ENCODE data around the gene USP9X.

USP9X gene

DNA sequence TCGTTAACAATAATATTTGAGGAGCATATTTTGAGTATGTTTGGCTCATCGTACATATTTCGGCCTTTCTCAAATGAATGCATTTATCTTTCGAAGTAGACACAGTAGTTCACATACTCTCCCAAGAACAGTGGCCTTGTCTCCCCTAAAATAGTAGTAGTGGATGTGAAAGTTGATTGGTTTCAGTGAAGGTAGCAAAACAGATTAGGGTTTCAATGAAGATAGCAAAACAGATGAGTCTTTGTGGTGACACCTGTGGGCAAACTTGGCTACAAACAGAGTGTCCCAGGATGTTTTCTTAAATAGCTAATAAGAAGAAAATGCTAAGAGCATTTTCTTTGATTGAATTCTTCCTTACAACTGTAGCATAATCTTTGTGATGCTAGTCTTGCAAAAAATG lies 67.0 kb downstream of the USP9X start:
- Histone ChIP-seq H3K27ac (ENCODE audit: insufficient read depth in 1 of 2, low read depth in 1 of 2, low read length in 2 of 2, poor library complexity in 1 of 2, severe bottlenecking in 2 of 2) (no peak overlapping the region), H3K9me3 (ENCODE audit: control extremely low read depth in 1 of 5, control insufficient read depth in 4 of 5, insufficient read depth in 2 of 5, low read depth in 1 of 5, low read length in 4 of 5) (no peaks in the 10 kb centered on the region), H3K4me3 (ENCODE audit: control insufficient read depth in 1 of 7, extremely low read depth in 1 of 7, insufficient read depth in 4 of 7, low read depth in 2 of 7, low read length in 6 of 7) (no peak overlapping the region), H3K4me1 (ENCODE audit: control extremely low read depth in 1 of 4, control insufficient read depth in 4 of 4, insufficient read depth in 4 of 4, low read length in 3 of 4) (no peaks in the 10 kb centered on the region), H3K36me3 (ENCODE audit: control insufficient read depth in 4 of 4, insufficient read depth in 4 of 4, low read length in 3 of 4) (peaks cover 0 to 54% (median 22%) of the 10 kb centered on the region in 4 experiments), H3K27me3 (replicated peaks in 2 of 5; ENCODE audit: control insufficient read depth in 4 of 5, insufficient read depth in 5 of 5, low read length in 4 of 5) (peaks cover 0 to 7% (median 0%) of the 10 kb centered on the region in 5 experiments)
- WGBS (ENCODE audit: insufficient coverage), result no CpG with 5 or more reads among the region's 4 CpGs
- DNase-seq, result no peak
- POLR2A ChIA-PET, result no interaction called here
- CTCF ChIA-PET, result interaction anchor here (1.0 to 2.2 kb wide), 2 partner anchors 9 to 12 kb away, joined by 3 to 6 read pairs; no protein-coding TSS in a partner anchor

DNA sequence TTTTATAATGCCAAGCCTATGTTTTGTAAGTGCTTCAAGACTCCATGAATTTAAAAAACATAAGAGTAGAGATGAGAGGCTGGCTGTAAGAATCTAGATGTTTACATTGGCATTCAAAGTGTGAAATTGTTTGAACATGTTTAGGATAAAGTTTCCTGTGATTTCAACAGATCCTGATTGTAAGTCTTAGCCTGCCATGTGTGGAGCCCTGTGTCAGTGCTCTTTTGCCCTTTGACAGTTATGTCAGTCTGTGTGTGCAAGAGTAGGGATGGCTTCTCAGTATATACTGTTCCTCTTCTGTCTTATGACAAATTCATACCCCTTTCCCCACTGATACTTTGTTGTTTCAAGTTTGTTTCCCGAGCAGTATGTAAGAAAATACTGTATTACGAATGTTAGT lies 68.2 kb downstream of the USP9X start:
- Histone ChIP-seq H3K4me3 (ENCODE audit: control insufficient read depth in 1 of 7, extremely low read depth in 1 of 7, insufficient read depth in 4 of 7, low read depth in 2 of 7, low read length in 6 of 7) (no peak overlapping the region), H3K27ac (ENCODE audit: insufficient read depth in 1 of 2, low read depth in 1 of 2, low read length in 2 of 2, poor library complexity in 1 of 2, severe bottlenecking in 2 of 2) (no peak overlapping the region), H3K9me3 (ENCODE audit: control extremely low read depth in 1 of 5, control insufficient read depth in 4 of 5, insufficient read depth in 2 of 5, low read depth in 1 of 5, low read length in 4 of 5) (no peaks in the 10 kb centered on the region), H3K36me3 (ENCODE audit: control insufficient read depth in 4 of 4, insufficient read depth in 4 of 4, low read length in 3 of 4) (peaks cover 0 to 52% (median 20%) of the 10 kb centered on the region in 4 experiments), H3K4me1 (ENCODE audit: control extremely low read depth in 1 of 4, control insufficient read depth in 4 of 4, insufficient read depth in 4 of 4, low read length in 3 of 4) (no peaks in the 10 kb centered on the region), H3K27me3 (replicated peaks in 2 of 5; ENCODE audit: control insufficient read depth in 4 of 5, insufficient read depth in 5 of 5, low read length in 4 of 5) (peaks cover 0 to 10% (median 0%) of the 10 kb centered on the region in 5 experiments)
- WGBS (ENCODE audit: insufficient coverage), result no CpG with 5 or more reads among the region's 2 CpGs
- ChIA-PET POLR2A (interaction anchor here (0.7 kb wide), 1 partner anchor 65 kb away, joined by 3 read pairs; no protein-coding TSS in a partner anchor), CTCF (no interaction called here)
- no peak for DNase-seq

DNA sequence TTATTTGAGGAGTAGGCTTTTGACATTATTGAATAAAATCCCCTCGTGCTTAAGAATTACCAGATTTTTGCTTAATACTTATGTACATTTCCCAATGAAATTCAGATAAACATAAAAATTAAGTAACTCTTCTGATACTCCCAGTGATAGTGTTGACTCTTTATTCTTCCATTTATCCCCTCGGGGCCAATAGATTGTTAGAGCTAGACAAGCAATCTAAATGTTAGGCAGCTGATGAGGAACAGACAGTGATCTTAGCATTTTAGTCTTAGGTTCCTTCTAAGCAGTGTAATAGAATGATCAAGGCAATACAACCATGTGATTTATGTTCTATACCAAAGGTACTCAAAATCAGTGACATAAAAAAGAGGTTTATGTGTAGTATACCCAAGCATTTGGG lies 68.7 kb downstream of the USP9X start:
- CTCF ChIA-PET, result no interaction called here
- Histone ChIP-seq H3K9me3 (ENCODE audit: control extremely low read depth in 1 of 5, control insufficient read depth in 4 of 5, insufficient read depth in 2 of 5, low read depth in 1 of 5, low read length in 4 of 5) (no peaks in the 10 kb centered on the region), H3K36me3 (ENCODE audit: control insufficient read depth in 4 of 4, insufficient read depth in 4 of 4, low read length in 3 of 4) (peaks cover 0 to 51% (median 19%) of the 10 kb centered on the region in 4 experiments), H3K27me3 (replicated peaks in 2 of 5; ENCODE audit: control insufficient read depth in 4 of 5, insufficient read depth in 5 of 5, low read length in 4 of 5) (peaks cover 0 to 10% (median 0%) of the 10 kb centered on the region in 5 experiments), H3K4me3 (ENCODE audit: control insufficient read depth in 1 of 7, extremely low read depth in 1 of 7, insufficient read depth in 4 of 7, low read depth in 2 of 7, low read length in 6 of 7) (no peak overlapping the region), H3K27ac (ENCODE audit: insufficient read depth in 1 of 2, low read depth in 1 of 2, low read length in 2 of 2, poor library complexity in 1 of 2, severe bottlenecking in 2 of 2) (no peak overlapping the region), H3K4me1 (ENCODE audit: control extremely low read depth in 1 of 4, control insufficient read depth in 4 of 4, insufficient read depth in 4 of 4, low read length in 3 of 4) (no peaks in the 10 kb centered on the region)
- POLR2A ChIA-PET, result interaction anchor here (0.6 to 0.7 kb wide), 2 partner anchors 65 to 544 kb away, joined by 3 read pairs; no protein-coding TSS in a partner anchor
- WGBS (ENCODE audit: insufficient coverage), result 100% methylated on average over 1 of the region's 2 CpGs
- no peak for DNase-seq

DNA sequence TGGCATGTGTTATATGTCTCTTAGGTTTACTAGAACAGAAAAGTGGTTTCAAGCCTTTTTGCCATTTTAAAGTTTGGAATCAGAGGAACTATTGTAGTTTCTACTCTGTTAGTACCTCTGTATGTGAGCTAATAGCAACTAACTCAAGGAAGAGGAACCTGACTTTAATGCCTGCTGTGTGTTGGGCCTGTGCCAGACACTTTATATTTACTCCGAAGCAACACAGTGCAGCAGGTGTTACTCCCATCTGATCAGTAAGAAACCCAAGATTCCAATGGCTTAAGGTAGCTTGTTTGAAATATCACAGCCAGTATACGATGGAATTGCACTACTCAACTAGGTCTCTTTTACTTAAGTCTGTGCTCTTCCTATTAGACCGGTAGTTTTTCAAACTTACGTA lies 79.2 kb downstream of the USP9X start:
- 50% methylated on average over 2 of the region's 4 CpGs for WGBS (ENCODE audit: insufficient coverage)
- Histone ChIP-seq H3K4me1 (ENCODE audit: control extremely low read depth in 1 of 4, control insufficient read depth in 4 of 4, insufficient read depth in 4 of 4, low read length in 3 of 4) (peaks cover 0 to 5% (median 2%) of the 10 kb centered on the region in 4 experiments), H3K27ac (ENCODE audit: insufficient read depth in 1 of 2, low read depth in 1 of 2, low read length in 2 of 2, poor library complexity in 1 of 2, severe bottlenecking in 2 of 2) (no peak overlapping the region), H3K4me3 (ENCODE audit: control insufficient read depth in 1 of 7, extremely low read depth in 1 of 7, insufficient read depth in 4 of 7, low read depth in 2 of 7, low read length in 6 of 7) (no peak overlapping the region), H3K36me3 (ENCODE audit: control insufficient read depth in 4 of 4, insufficient read depth in 4 of 4, low read length in 3 of 4) (peaks cover 4 to 18% (median 5%) of the 10 kb centered on the region in 4 experiments), H3K9me3 (ENCODE audit: control extremely low read depth in 1 of 5, control insufficient read depth in 4 of 5, insufficient read depth in 2 of 5, low read depth in 1 of 5, low read length in 4 of 5) (no peaks in the 10 kb centered on the region), H3K27me3 (replicated peaks in 2 of 5; ENCODE audit: control insufficient read depth in 4 of 5, insufficient read depth in 5 of 5, low read length in 4 of 5) (no peaks in the 10 kb centered on the region)
- peak; percentile 9 to 62 (median 62) for DNase-seq
- POLR2A ChIA-PET, result no interaction called here
- CTCF ChIA-PET, result interaction anchor here (1.4 kb wide), 1 partner anchor 90 kb away, joined by 3 read pairs; no protein-coding TSS in a partner anchor

DNA sequence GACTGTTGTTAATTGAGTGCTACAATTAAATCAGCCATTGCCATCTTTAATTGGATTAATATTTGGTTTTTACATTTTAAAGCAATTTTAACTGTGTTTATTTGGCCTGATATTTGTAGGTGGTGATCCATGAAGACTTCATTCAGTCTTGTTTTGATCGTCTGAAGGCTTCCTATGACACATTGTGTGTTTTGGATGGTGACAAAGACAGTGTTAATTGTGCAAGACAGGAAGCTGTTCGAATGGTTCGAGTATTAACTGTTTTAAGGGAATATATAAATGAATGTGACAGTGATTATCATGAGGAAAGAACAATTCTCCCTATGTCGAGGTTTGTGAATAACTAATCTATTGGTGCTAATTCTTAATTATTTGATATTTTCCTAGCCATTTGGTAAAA lies 82.6 kb downstream of the USP9X start:
- H3K27ac ChIP-seq (ENCODE audit: insufficient read depth in 1 of 2, low read depth in 1 of 2, low read length in 2 of 2, poor library complexity in 1 of 2, severe bottlenecking in 2 of 2), result no peak overlapping the region
- H3K4me3 ChIP-seq (ENCODE audit: control insufficient read depth in 1 of 7, extremely low read depth in 1 of 7, insufficient read depth in 4 of 7, low read depth in 2 of 7, low read length in 6 of 7), result no peak overlapping the region
- H3K9me3 ChIP-seq (ENCODE audit: control extremely low read depth in 1 of 5, control insufficient read depth in 4 of 5, insufficient read depth in 2 of 5, low read depth in 1 of 5, low read length in 4 of 5), result no peaks in the 10 kb centered on the region
- CTCF ChIA-PET, result no interaction called here
- whole genome bisulfite sequencing (ENCODE audit: insufficient coverage), result 100% methylated on average over 2 of the region's 4 CpGs
- no peaks in the 10 kb centered on the region for H3K27me3 ChIP-seq (replicated peaks in 2 of 5; ENCODE audit: control insufficient read depth in 4 of 5, insufficient read depth in 5 of 5, low read length in 4 of 5)
- peaks cover 9 to 44% (median 17%) of the 10 kb centered on the region in 4 experiments for H3K36me3 ChIP-seq (ENCODE audit: control insufficient read depth in 4 of 4, insufficient read depth in 4 of 4, low read length in 3 of 4)
- POLR2A ChIA-PET, result no interaction called here
- H3K4me1 ChIP-seq (ENCODE audit: control extremely low read depth in 1 of 4, control insufficient read depth in 4 of 4, insufficient read depth in 4 of 4, low read length in 3 of 4), result peaks cover 0 to 5% (median 2%) of the 10 kb centered on the region in 4 experiments
- DNase-seq, result no peak

DNA sequence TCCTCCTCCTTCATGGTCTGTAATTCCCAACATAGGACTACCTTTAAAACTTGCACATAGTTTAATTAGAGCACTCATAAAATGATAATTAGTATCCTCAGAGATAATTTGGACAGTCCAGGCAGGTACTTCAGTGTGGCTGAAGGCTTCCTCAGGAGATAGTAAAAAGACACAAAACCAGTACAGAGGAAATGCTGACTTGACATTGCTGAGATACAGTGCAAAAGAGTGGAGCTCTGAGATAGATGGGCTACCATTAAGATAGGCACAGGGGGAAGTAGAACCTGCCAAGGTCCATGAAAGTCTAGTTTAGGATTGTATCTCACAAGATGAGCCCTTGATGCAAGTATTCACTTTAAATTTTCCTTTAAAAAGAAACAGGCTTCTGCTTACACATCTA lies 91.0 kb downstream of the USP9X start:
- Histone ChIP-seq H3K4me3 (ENCODE audit: control insufficient read depth in 1 of 7, extremely low read depth in 1 of 7, insufficient read depth in 4 of 7, low read depth in 2 of 7, low read length in 6 of 7) (no peak overlapping the region), H3K9me3 (ENCODE audit: control extremely low read depth in 1 of 5, control insufficient read depth in 4 of 5, insufficient read depth in 2 of 5, low read depth in 1 of 5, low read length in 4 of 5) (no peaks in the 10 kb centered on the region), H3K4me1 (ENCODE audit: control extremely low read depth in 1 of 4, control insufficient read depth in 4 of 4, insufficient read depth in 4 of 4, low read length in 3 of 4) (peaks cover 2 to 10% (median 5%) of the 10 kb centered on the region in 4 experiments), H3K27ac (ENCODE audit: insufficient read depth in 1 of 2, low read depth in 1 of 2, low read length in 2 of 2, poor library complexity in 1 of 2, severe bottlenecking in 2 of 2) (no peak overlapping the region), H3K27me3 (replicated peaks in 2 of 5; ENCODE audit: control insufficient read depth in 4 of 5, insufficient read depth in 5 of 5, low read length in 4 of 5) (no peaks in the 10 kb centered on the region), H3K36me3 (ENCODE audit: control insufficient read depth in 4 of 4, insufficient read depth in 4 of 4, low read length in 3 of 4) (peaks cover 5 to 30% (median 8%) of the 10 kb centered on the region in 4 experiments)
- ChIA-PET POLR2A (no interaction called here), CTCF (interaction anchor here (0.7 to 1.4 kb wide), 3 partner anchors 75 to 117 kb away, joined by 3 to 7 read pairs (median 3); no protein-coding TSS in a partner anchor)
- DNase-seq, result no peak

DNA sequence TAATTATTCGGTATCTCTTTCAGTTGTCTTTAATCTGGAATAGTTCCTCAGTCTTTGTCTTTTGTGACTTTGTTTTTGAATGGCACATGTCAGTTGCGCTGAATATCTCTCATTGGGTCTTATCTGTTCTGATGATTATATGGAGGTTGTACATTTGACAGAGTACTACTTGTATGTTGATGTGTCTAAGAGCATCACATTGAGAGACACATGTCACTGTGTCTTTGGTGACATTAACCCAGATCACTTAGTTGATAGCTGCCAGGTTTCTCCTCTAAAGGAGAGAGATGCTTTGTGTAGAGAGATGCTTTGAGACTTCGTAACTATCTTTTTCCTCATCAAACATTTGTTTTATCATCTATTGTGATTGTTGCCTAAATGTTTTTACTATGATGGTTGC lies 92.1 kb downstream of the USP9X start:
- DNase-seq, result no peak

More for the DNA sequence above, 92.1 kb downstream of the USP9X start:
- ChIA-PET CTCF (interaction anchor here (1.3 kb wide), 1 partner anchor 76 kb away, joined by 3 read pairs; no protein-coding TSS in a partner anchor), POLR2A (no interaction called here)
- Histone ChIP-seq H3K4me1 (ENCODE audit: control extremely low read depth in 1 of 4, control insufficient read depth in 4 of 4, insufficient read depth in 4 of 4, low read length in 3 of 4) (peaks cover 3 to 12% (median 5%) of the 10 kb centered on the region in 4 experiments), H3K27me3 (replicated peaks in 2 of 5; ENCODE audit: control insufficient read depth in 4 of 5, insufficient read depth in 5 of 5, low read length in 4 of 5) (no peaks in the 10 kb centered on the region), H3K9me3 (ENCODE audit: control extremely low read depth in 1 of 5, control insufficient read depth in 4 of 5, insufficient read depth in 2 of 5, low read depth in 1 of 5, low read length in 4 of 5) (no peaks in the 10 kb centered on the region), H3K4me3 (ENCODE audit: control insufficient read depth in 1 of 7, extremely low read depth in 1 of 7, insufficient read depth in 4 of 7, low read depth in 2 of 7, low read length in 6 of 7) (no peak overlapping the region), H3K27ac (ENCODE audit: insufficient read depth in 1 of 2, low read depth in 1 of 2, low read length in 2 of 2, poor library complexity in 1 of 2, severe bottlenecking in 2 of 2) (no peak overlapping the region), H3K36me3 (ENCODE audit: control insufficient read depth in 4 of 4, insufficient read depth in 4 of 4, low read length in 3 of 4) (peaks cover 5 to 25% (median 7%) of the 10 kb centered on the region in 4 experiments)
- no CpG with 5 or more reads among the region's 3 CpGs for WGBS (ENCODE audit: insufficient coverage)

All from common myeloid progenitor, CD34-positive (primary cell).